Endothelial cell of umbilical vein (primary cell): ENCODE measurements around the gene ALKBH7. TPM values are rescaled to one million over a fixed set of nuclear protein-coding genes. Genes with fewer than 3 reads are reported as not detected.

Experiments used
- BruUV-seq: library from RNA; stranded (reverse); fragments of 400-500 nt; replicated peaks from 2 replicates; lab custom pipeline; 2021; lab: Mats Ljungman, UMichigan
- CTCF ChIA-PET: fragments of 300-600, 350-600 bp; sonication (Branson Sonifier 250); formaldehyde crosslinking; loops from one replicate; lab custom pipeline; 2021; ENCODE audit warnings: antibody characterized with exemption, inconsistent platforms; lab: Charles Lee
- POLR2A ChIA-PET: fragments of 300-600, 350-600 bp; sonication (Branson Sonifier 250); formaldehyde crosslinking; loops from one replicate; lab custom pipeline; 2021; ENCODE audit warnings: antibody characterized with exemption, inconsistent platforms; lab: Charles Lee
- DNase-seq: peaks from one replicate; pipeline ENCODE4 v3.0.0-alpha.2; 2011; ENCODE audit warnings: low read depth, low spot score
- FAIRE-seq: peaks from 2 replicates; lab custom pipeline; 2011; peaks lifted over from hg19 to GRCh38; lab: Jason Lieb, UNC
- H2AFZ ChIP-seq: 2 replicates; pipeline ENCODE4 v1.6.0; 2012; ENCODE audit warnings: low read depth, low read length, control low read depth, inconsistent platforms
- H3K27ac ChIP-seq: 2 replicates; pipeline ENCODE4 v1.5.1; 2011; ENCODE audit warnings: low read depth, mild to moderate bottlenecking, control low read depth, low read length, moderate library complexity; ENCODE audit not compliant: insufficient read depth
- H3K27me3 ChIP-seq, 2 experiments: 2 replicates each; pipeline versions ENCODE4 v1.6.0 to v1.6.1; 2011; ENCODE audit warnings: low read length in 2 of 2, mixed read lengths in 1 of 2; ENCODE audit not compliant: control insufficient read depth in 2 of 2, insufficient read depth in 2 of 2
- H3K36me3 ChIP-seq, 2 experiments: 2 replicates in 1 of 2; 3 replicates in 1 of 2; pipeline ENCODE4 v1.5.1; 2011; ENCODE audit warnings: low read length in 2 of 2, mild to moderate bottlenecking in 1 of 2, moderate library complexity in 1 of 2; ENCODE audit not compliant: control insufficient read depth in 2 of 2, insufficient read depth in 2 of 2; ENCODE audit errors: extremely low read depth in 1 of 2
- H3K4me1 ChIP-seq: 3 replicates; pipeline ENCODE4 v1.5.1; 2011; ENCODE audit warnings: mild to moderate bottlenecking, low read length; ENCODE audit not compliant: control insufficient read depth, insufficient read depth; ENCODE audit errors: extremely low read depth
- H3K4me2 ChIP-seq: 2 replicates; pipeline ENCODE4 v1.6.1; 2011; ENCODE audit warnings: low read length, control low read depth, mixed read lengths; ENCODE audit not compliant: insufficient read depth
- H3K4me3 ChIP-seq, 3 experiments: fragments of 200-600 bp in 1 of 3; sonication (generic), shearing (Covaris generic) in 1 of 3; replicated peaks in 1 of 3; 2 replicates each; pipeline ENCODE4 v1.5.1; 2011 to 2016; ENCODE audit warnings: control low read depth in 3 of 3, low read length in 3 of 3, mild to moderate bottlenecking in 2 of 3, inconsistent platforms in 1 of 3, low read depth in 1 of 3, moderate library complexity in 1 of 3; ENCODE audit not compliant: insufficient read depth in 1 of 3
- H3K79me2 ChIP-seq: 2 replicates; pipeline ENCODE4 v1.6.0; 2012; ENCODE audit warnings: low read length, inconsistent platforms; ENCODE audit not compliant: control insufficient read depth, insufficient read depth
- H3K9ac ChIP-seq: replicated peaks from 2 replicates; pipeline ENCODE3; 2011; ENCODE audit warnings: low read length, control low read depth; ENCODE audit not compliant: insufficient read depth; ENCODE audit errors: extremely low read depth
- H3K9me1 ChIP-seq: replicated peaks from 3 replicates; pipeline ENCODE4 v1.6.0; 2011; ENCODE audit warnings: mild to moderate bottlenecking, low read length; ENCODE audit not compliant: control insufficient read depth, insufficient read depth; ENCODE audit errors: extremely low read depth
- H3K9me3 ChIP-seq: replicated peaks from 2 replicates; pipeline ENCODE4 v1.5.1; 2012; ENCODE audit warnings: low read length, inconsistent platforms; ENCODE audit not compliant: control insufficient read depth, insufficient read depth
- H4K20me1 ChIP-seq: replicated peaks from 2 replicates; pipeline ENCODE3; 2011; ENCODE audit warnings: mild to moderate bottlenecking, low read length; ENCODE audit not compliant: control insufficient read depth, insufficient read depth; ENCODE audit errors: extremely low read depth
- EZH2 ChIP-seq: IDR thresholded peaks from 2 replicates; pipeline ENCODE4 v1.6.1; 2012; ENCODE audit warnings: borderline replicate concordance, low read depth, mild to moderate bottlenecking, moderate library complexity, low read length, inconsistent platforms; ENCODE audit not compliant: severe bottlenecking
- FOS ChIP-seq: IDR thresholded peaks from 2 replicates; pipeline ENCODE4 v1.6.1; 2011; ENCODE audit warnings: mild to moderate bottlenecking, low read length, moderate library complexity, borderline replicate concordance; ENCODE audit not compliant: insufficient read depth
- GATA2 ChIP-seq: IDR thresholded peaks from 2 replicates; pipeline ENCODE4 v1.7.0; 2011; ENCODE audit warnings: low read depth, mild to moderate bottlenecking, moderate library complexity, mixed read lengths, low read length; ENCODE audit not compliant: insufficient read length, insufficient read depth
- JUN ChIP-seq: IDR thresholded peaks from 2 replicates; pipeline ENCODE4 v1.6.1; 2011; ENCODE audit warnings: borderline replicate concordance, low read depth; ENCODE audit not compliant: insufficient read length, insufficient read depth
- MYC ChIP-seq: IDR thresholded peaks from one replicate; pipeline ENCODE4 v1.6.1; 2011; ENCODE audit warnings: mild to moderate bottlenecking, low read depth, low read length
- POLR2A ChIP-seq: IDR thresholded peaks from 2 replicates; pipeline ENCODE4 v1.6.1; 2012; ENCODE audit warnings: low read depth, mild to moderate bottlenecking, control low read depth, low read length
- POLR2AphosphoS5 ChIP-seq: IDR thresholded peaks from 2 replicates; pipeline ENCODE4 v1.6.1; 2012; ENCODE audit warnings: low read depth, mild to moderate bottlenecking, control low read depth, low read length, moderate library complexity; ENCODE audit not compliant: insufficient read depth
- dilution Hi-C: fragments of 300-500 bp; cut with MboI; formaldehyde crosslinking; loops from one replicate; pipeline ENCODE4 v1.15.0; 2019; ENCODE audit warnings: low sequenced_read_pairs; ENCODE audit not compliant: extremely low pct_ligation_motif_present
- intact Hi-C: fragments of 100-400 bp; cut with micrococcal nuclease; formaldehyde crosslinking; loops from one replicate; pipeline ENCODE4 v1.10.0; 2022
- polyA plus RNA-seq, 4 experiments: library from polyadenylated mRNA; depleted of rRNA in 3 of 4; stranded (reverse) in 3 of 4; unstranded in 1 of 4; fragments of >200 nt; gene quantifications; 2 replicates each; pipeline versions ENCODE4 v1.2.1 to v1.2.3, GENCODE V29; 2011 to 2012; ENCODE audit warnings: missing spikeins in 1 of 4
- total RNA-seq: library from RNA; stranded (reverse); gene quantifications from 2 replicates; pipeline ENCODE4 v1.2.3, GENCODE V29; 2021
- TF ChIP-seq, protein P1 (sequence below), 2 donors: IDR thresholded peaks; 1 replicate in 1 of 2; 2 replicates in 1 of 2; pipeline ENCODE4 v1.5.1; 2011; ENCODE audit warnings: low read length in 2 of 2, mild to moderate bottlenecking in 2 of 2, moderate library complexity in 2 of 2, control low read depth in 1 of 2, inconsistent platforms in 1 of 2, low read depth in 1 of 2; ENCODE audit not compliant: insufficient read depth in 1 of 2; ENCODE audit errors: extremely low read depth in 1 of 2
- TF ChIP-seq, protein P2 (sequence below): IDR thresholded peaks from 2 replicates; pipeline ENCODE4 v1.6.1; 2011; ENCODE audit not compliant: insufficient read depth, insufficient read length

The ALKBH7 gene
- total and polyA plus RNA-seq, 2 donors (not counting 3 experiments of a cell fraction or from before 2014, with no cell fraction given), result 48.8 to 59.4 TPM

DNA sequence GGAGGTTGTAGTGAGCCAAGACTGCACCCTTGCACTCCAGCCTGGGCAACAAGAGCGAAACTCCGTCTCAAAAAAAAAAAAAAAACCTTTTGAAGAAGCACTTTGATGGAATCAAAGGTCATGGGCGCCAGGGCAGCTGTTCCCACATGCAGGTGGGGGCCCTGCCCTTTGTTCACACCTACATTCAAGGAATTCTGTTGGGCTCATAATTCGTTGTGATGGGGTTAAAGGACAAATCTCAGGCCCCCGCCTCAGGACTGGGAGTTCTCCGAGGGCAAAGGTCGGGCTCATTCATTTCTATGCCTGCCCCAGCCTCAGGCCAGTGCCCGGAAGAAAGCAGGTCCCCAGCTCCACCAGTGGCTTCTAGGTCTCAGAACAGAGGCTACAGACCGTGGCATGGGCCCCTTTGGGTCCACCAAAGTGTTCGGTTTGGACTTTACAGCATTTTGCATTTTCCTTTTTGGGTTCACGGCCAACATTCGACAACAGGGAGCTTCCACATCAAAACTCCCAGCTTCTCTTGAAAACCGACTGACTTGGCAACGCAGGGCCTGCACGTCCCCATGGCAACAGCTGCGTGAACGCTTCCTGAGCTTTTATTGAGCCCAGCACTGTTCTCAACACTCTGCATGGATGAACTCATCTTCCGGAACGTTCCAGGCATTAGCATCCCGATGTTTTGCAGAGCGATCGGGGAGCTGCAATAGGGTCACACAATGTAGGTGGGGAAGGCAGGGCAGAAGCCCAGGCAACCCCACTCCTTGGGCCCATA, 30.4 kb downstream of the ALKBH7 start:
- no peaks in the 10 kb centered on the region for H3K9me3 ChIP-seq

More for the DNA sequence above, 30.4 kb downstream of the ALKBH7 start:
- H3K27me3 ChIP-seq, result no peaks in the 10 kb centered on the region
- H4K20me1 ChIP-seq, result no peaks in the 10 kb centered on the region
- intact Hi-C loops, result no loop called here
- no peaks in the 10 kb centered on the region for H3K79me2 ChIP-seq
- H3K9ac ChIP-seq, result no peak overlapping the region
- H3K4me2 ChIP-seq, result no peak overlapping the region
- TF ChIP-seq JUN, result no peak
- TF ChIP-seq EZH2, result no peak
- TF ChIP-seq POLR2A, result no peak
- no peak for TF ChIP-seq POLR2AphosphoS5
- TF ChIP-seq FOS, result no peak
- TF ChIP-seq, protein P1, sequence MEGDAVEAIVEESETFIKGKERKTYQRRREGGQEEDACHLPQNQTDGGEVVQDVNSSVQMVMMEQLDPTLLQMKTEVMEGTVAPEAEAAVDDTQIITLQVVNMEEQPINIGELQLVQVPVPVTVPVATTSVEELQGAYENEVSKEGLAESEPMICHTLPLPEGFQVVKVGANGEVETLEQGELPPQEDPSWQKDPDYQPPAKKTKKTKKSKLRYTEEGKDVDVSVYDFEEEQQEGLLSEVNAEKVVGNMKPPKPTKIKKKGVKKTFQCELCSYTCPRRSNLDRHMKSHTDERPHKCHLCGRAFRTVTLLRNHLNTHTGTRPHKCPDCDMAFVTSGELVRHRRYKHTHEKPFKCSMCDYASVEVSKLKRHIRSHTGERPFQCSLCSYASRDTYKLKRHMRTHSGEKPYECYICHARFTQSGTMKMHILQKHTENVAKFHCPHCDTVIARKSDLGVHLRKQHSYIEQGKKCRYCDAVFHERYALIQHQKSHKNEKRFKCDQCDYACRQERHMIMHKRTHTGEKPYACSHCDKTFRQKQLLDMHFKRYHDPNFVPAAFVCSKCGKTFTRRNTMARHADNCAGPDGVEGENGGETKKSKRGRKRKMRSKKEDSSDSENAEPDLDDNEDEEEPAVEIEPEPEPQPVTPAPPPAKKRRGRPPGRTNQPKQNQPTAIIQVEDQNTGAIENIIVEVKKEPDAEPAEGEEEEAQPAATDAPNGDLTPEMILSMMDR (IDR thresholded peaks at IDR 0.05; ENCODE audit: extremely low read depth in 1 of 2, insufficient read depth in 1 of 2, low read depth in 1 of 2, low read length in 2 of 2), result no peak
- TF ChIP-seq, protein P2, sequence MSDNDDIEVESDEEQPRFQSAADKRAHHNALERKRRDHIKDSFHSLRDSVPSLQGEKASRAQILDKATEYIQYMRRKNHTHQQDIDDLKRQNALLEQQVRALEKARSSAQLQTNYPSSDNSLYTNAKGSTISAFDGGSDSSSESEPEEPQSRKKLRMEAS, result no peak
- TF ChIP-seq GATA2, result no peak
- TF ChIP-seq MYC, result no peak
- no peak overlapping the region for H2AFZ ChIP-seq
- H3K9me1 ChIP-seq, result no peaks in the 10 kb centered on the region
- H3K4me3 ChIP-seq, result no peak overlapping the region
- POLR2A ChIA-PET, result no interaction called here
- DNase-seq (peak; percentile 45), FAIRE-seq (no peak)
- no peaks in the 10 kb centered on the region for H3K4me1 ChIP-seq
- dilution Hi-C loops, result no loop called here
- H3K36me3 ChIP-seq, result no peaks in the 10 kb centered on the region
- CTCF ChIA-PET, result interaction anchor here (0.8 to 1.7 kb wide), 3 partner anchors 9 to 277 kb away, joined by 4 read pairs; no protein-coding TSS in a partner anchor
- BruUV-seq, result no TSS peak
- no peak overlapping the region for H3K27ac ChIP-seq
